ENCODE data around the gene PRMT2.

Gene PRMT2

DNA sequence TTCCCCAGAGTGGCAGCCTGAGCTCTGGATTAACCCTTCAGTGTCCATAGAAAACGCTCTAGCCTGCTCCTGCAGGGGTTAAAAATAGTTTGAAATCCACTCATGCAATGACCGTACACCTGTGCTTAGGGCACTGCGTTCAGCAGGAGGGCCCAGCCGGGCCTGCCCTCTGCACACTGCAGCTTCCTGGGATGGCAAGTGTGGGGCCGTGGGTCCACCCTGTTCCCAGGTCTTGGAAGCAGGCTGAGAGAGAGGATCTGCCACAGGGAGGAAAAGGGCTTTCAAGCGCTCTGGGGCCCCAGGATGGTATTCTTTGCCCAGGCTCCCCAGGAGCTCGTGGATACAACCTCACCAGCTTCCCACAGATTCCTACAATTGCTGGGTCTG, 29.1 kb upstream of the PRMT2 start:
- TF ChIP-seq, protein P1, sequence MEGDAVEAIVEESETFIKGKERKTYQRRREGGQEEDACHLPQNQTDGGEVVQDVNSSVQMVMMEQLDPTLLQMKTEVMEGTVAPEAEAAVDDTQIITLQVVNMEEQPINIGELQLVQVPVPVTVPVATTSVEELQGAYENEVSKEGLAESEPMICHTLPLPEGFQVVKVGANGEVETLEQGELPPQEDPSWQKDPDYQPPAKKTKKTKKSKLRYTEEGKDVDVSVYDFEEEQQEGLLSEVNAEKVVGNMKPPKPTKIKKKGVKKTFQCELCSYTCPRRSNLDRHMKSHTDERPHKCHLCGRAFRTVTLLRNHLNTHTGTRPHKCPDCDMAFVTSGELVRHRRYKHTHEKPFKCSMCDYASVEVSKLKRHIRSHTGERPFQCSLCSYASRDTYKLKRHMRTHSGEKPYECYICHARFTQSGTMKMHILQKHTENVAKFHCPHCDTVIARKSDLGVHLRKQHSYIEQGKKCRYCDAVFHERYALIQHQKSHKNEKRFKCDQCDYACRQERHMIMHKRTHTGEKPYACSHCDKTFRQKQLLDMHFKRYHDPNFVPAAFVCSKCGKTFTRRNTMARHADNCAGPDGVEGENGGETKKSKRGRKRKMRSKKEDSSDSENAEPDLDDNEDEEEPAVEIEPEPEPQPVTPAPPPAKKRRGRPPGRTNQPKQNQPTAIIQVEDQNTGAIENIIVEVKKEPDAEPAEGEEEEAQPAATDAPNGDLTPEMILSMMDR (IDR thresholded peaks at IDR 0.05; ENCODE audit: control insufficient read depth, extremely low read depth, insufficient read depth): no peak
- H3K4me3 ChIP-seq (ENCODE audit: low read depth, low read length): no peak overlapping the region
- DNase-seq (ENCODE audit: low read depth): no peak

DNA sequence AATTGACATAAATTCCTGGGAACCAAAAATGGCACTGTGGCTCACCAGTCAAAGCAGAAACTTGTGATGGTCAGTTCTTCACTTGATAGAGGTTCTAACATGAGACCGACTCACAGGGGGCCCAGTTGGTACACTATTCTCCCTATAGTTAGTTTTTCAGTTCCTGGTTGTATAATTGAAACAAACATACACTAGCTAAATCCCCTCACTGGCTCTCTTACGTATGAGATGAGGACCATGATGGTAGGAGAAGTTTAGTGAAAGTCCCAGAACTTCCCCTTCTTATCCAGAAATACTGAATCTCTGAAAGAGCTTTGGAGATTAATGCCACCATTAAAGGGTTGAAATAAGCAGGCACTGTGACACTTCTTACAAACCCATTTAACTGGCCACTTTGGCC, 27.8 kb upstream of the PRMT2 start:
- H3K4me3 ChIP-seq (ENCODE audit: low read depth, low read length): no peak overlapping the region
- DNase-seq (ENCODE audit: low read depth): no peak
- TF ChIP-seq, protein P1 (IDR thresholded peaks at IDR 0.05; ENCODE audit: control insufficient read depth, extremely low read depth, insufficient read depth): no peak

DNA sequence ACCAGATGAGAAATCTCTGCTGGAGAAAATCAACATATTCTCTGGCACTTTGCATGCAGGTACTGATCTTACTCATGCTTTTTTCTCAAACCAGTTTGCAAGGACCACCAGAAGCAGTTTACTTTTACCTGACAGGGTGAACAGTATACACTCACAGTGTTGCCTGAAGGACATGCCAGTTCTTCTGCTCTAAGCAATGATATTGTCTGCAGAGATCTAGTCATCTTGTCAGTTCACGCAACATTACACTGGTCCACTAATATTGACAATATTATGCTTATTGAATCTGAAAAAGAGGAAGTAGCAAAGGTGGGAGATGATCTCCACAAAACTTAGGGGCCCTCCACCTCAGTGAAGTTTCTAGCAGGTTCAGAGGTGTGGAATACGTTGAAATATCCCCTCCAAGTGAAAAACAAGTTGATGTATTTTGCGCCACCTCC, 26.8 kb upstream of the PRMT2 start:
- DNase-seq (ENCODE audit: low read depth): no peak
- no peak overlapping the region for H3K4me3 ChIP-seq (ENCODE audit: low read depth, low read length)
- TF ChIP-seq, protein P1 (IDR thresholded peaks at IDR 0.05; ENCODE audit: control insufficient read depth, extremely low read depth, insufficient read depth): no peak

DNA sequence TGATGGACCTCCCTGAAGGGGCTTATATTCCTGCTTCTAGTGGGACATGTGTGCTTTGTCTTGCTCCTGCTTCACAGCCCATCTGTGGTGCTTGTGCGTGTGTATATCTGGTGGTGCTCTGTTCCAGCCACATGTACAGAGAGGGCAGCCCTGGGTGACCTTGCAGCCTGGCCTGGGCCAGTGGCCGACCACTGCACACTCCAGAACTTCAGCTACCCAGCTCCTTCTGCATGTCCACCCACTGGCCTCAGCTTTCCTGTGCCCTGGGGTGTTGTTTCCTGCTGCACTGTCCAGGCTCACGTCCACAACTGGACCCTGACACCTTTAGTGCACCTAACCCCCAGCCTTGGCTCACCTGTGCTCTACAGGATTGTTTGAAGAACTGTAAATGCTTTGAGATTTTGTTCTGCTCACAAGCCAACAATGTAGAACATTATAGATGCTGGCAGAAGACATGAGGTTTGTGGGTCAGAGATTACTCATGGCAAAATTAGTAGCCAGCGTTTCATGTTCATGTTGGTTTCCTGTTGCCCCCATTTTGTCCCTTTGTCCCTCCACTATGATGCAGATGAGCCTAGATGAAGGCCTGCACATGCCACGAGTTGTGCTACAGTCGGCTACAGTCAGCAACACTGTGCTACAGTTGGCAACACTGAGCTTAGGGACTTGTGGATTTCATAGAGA, 25.3 kb upstream of the PRMT2 start:
- no peak for DNase-seq (ENCODE audit: low read depth)
- TF ChIP-seq, protein P1 (IDR thresholded peaks at IDR 0.05; ENCODE audit: control insufficient read depth, extremely low read depth, insufficient read depth): no peak
- H3K4me3 ChIP-seq (ENCODE audit: low read depth, low read length): no peak overlapping the region

DNA sequence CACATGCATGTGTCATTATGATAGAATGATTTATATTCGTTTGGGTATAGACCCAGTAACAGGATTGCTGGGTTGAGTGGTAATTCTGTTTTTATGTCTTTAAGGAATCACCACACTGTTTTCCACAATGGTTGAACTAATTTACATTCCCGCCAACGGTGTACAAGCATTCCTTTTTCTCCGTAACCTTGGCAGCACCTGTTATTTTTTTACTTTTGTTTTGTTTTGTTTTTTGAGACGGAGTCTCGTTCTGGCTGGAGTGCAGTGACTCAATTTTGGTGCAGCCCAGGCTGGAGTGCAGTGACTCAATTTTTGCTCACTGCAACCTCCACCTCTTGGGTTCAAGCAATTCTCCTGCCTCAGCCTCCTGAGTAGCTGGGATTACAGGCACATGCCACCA, 22.1 kb upstream of the PRMT2 start:
- TF ChIP-seq, protein P1 (IDR thresholded peaks at IDR 0.05; ENCODE audit: control insufficient read depth, extremely low read depth, insufficient read depth): no peak
- no peak for DNase-seq (ENCODE audit: low read depth)
- no peak overlapping the region for H3K4me3 ChIP-seq (ENCODE audit: low read depth, low read length)

DNA sequence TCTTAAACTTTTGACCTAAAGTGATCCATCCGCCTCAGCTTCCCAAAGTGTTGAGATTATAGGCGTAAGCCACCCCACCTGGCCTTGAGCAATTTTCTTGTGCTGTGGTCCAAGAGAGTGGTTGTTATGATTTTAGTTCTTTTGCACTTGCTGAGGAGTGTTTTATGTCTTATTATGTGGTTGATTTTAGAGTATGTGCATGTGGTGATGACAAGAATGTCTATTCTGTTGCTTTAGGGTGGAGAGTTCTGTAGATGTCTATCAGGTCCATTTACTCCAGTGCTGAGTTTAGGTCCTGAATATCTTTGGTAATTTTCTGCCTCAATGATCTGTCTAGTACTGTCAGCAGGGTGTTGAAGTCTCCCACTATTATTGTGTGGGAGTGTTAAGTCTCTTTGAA, 19.4 kb upstream of the PRMT2 start:
- no peak for DNase-seq (ENCODE audit: low read depth)
- H3K4me3 ChIP-seq (ENCODE audit: low read depth, low read length): no peak overlapping the region
- TF ChIP-seq, protein P1 (IDR thresholded peaks at IDR 0.05; ENCODE audit: control insufficient read depth, extremely low read depth, insufficient read depth): no peak

DNA sequence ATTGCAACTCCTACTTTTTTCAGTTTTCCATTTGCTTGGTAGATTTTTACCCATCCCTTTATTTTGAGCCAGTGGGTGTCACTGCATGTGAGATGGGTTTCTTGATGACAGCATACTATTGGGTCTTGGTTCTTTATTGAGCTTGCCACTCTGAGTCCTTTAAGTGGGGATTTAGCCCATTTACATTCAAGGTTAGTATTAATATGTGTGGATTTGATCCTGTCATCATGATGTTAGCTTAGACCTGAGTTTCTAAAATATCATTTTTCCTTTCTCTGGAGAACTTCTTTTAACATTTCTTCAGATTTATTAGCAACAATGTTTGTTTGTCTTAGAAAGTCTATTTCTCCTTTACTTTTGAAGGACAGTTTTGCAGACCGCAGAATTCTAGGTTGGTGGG, 18.8 kb upstream of the PRMT2 start:
- no peak overlapping the region for H3K4me3 ChIP-seq (ENCODE audit: low read depth, low read length)
- TF ChIP-seq, protein P1 (IDR thresholded peaks at IDR 0.05; ENCODE audit: control insufficient read depth, extremely low read depth, insufficient read depth): no peak
- no peak for DNase-seq (ENCODE audit: low read depth)

Data from LNCaP clone FGC (cell line).